ENCODE results near the gene ANKRD12. TPM values are rescaled to one million over a fixed set of nuclear protein-coding genes. Genes with fewer than 3 reads are reported as not detected.

ANKRD12 gene
- total RNA-seq, 2 experiments from 2014 or later, result 62.5 to 68.4 TPM

- DNase-seq (no peak), ATAC-seq (no peak)
- Mint-ChIP-seq H3K9me3 (no peaks in the 10 kb centered on the region), H3K27me3 (no peaks in the 10 kb centered on the region), H3K4me3 (no peak overlapping the region), H3K27ac (no peak overlapping the region), H3K36me3 (ENCODE audit: low read depth) (no peaks in the 10 kb centered on the region), H3K4me1 (ENCODE audit: low read depth) (peaks cover 1% of the 10 kb centered on the region)
- no peak for TF ChIP-seq CTCF (IDR thresholded peaks at IDR 0.05)
- CTCF ChIA-PET, result no interaction called here
- intact Hi-C loops (cut with micrococcal nuclease), result no loop called here
- POLR2A ChIA-PET, result no interaction called here
Measured at GRCh38 chr18:9328776-9329175, 192.2 kb downstream of the ANKRD12 start.

DNA sequence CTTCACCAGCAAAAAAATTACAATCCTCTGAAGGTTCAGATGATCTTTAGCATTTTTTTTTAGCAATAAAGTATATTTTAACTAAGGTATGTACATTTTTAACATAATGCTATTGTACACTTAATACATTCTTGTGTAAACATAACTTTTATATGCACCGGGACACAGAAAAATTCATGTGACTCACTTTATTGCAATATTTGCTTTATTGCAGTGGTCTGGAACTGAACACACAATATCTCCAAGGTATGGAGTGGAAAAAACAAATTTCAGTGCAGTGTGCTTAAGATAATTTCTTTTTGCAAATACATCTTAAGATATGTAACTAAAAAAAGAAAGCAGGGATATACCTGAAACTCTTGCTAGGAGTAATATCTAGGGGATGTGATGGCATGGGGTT is 192.9 kb downstream of the ANKRD12 start:
- no peak overlapping the region for H3K27ac Mint-ChIP-seq

DNA sequence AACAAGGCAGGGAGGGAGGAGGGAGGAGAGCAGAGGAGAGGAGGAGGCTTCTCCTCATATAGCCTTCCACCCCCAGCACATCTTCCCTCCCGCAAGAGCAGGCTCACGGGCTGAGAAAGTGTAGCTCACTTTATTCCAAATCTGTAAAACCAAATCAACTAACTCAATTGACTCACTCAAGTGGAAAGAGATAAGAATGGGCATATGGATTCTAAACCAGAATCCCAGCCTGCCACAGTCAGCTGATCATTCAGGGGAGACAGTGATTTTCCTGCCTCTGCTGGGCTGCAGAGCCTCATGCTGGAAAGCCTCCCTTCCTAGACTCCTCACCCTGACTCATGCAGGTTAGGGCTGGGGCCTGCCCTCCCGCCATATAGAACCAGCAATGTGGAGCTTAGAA is 193.8 kb downstream of the ANKRD12 start:
- Mint-ChIP-seq H3K27ac (no peak overlapping the region), H3K27me3 (no peaks in the 10 kb centered on the region)
- POLR2A ChIA-PET, result no interaction called here

More for the DNA sequence above, 192.9 kb downstream of the ANKRD12 start:
- Mint-ChIP-seq H3K9me3 (no peaks in the 10 kb centered on the region), H3K4me3 (no peak overlapping the region), H3K36me3 (ENCODE audit: low read depth) (no peaks in the 10 kb centered on the region), H3K4me1 (ENCODE audit: low read depth) (peaks cover 4% of the 10 kb centered on the region), H3K27me3 (no peaks in the 10 kb centered on the region)
- intact Hi-C loops (cut with micrococcal nuclease), result no loop called here
- no peak for DNase-seq
- ChIA-PET POLR2A (no interaction called here), CTCF (no interaction called here)
- TF ChIP-seq CTCF (IDR thresholded peaks at IDR 0.05), result no peak
- no peak for ATAC-seq

DNA sequence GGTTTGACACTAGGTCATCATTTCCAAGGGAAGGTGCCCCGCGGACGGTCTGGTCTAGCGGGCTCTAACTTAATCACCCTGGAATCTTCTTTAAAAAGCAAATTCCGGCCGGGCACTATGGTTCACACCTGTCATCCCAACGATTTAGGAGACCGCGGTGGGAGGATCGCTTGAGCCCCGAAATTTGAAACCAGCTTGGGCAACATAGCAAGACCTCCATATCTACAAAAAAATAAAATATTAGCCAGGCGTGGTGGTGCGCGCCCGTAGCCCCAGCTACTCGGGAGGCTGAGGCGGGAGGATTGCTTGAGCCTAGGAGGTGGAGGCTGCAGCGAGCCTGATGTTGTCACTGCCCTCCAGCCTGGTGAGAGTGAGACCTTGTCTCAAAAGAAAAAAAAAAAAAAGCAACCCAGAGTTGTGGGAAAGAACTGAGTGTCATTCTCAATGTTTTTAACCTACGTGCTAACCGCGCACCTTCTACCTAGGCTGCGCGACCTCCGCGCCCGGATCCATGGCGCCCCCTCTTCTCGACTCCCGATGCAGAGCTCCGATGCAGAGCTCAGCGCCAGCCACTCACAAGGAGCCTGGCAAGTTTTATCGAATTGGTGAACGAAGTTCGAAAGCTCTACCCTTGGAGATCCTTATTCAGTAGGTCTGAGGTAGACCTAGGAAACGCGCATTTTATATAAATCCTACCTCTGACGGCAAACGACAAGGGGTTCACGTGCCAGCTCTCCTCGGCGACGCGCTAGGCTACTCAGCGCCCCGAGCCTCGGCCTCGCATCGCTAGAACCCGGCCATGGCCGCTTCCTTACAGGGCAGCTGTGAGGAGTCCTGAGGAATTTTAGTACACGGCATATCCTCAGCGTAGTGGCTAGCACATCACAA is 197.1 kb downstream of the ANKRD12 start:
- ChIA-PET POLR2A (interaction anchor here (0.9 to 1.1 kb wide), 5 partner anchors 11 to 251 kb away, joined by 3 to 4 read pairs (median 3); no protein-coding TSS in a partner anchor), CTCF (interaction anchor here (0.6 to 1.7 kb wide), 3 partner anchors 178 to 215 kb away, joined by 3 to 12 read pairs (median 3); no protein-coding TSS in a partner anchor)
- Mint-ChIP-seq H3K36me3 (ENCODE audit: low read depth) (peaks cover 6% of the 10 kb centered on the region), H3K27me3 (no peaks in the 10 kb centered on the region), H3K9me3 (no peaks in the 10 kb centered on the region), H3K4me1 (ENCODE audit: low read depth) (peaks cover 22% of the 10 kb centered on the region), H3K27ac (peak overlapping the region; percentile 31), H3K4me3 (peak overlapping the region; percentile 78)
- intact Hi-C loops (cut with micrococcal nuclease), result loop anchor here (10.0 kb wide), 1 partner anchor 181 kb away; no protein-coding TSS in a partner anchor
- ATAC-seq, result peak; percentile 28
- no peak for TF ChIP-seq CTCF (IDR thresholded peaks at IDR 0.05)
- DNase-seq, result peak; percentile 58

More for the DNA sequence above, 193.8 kb downstream of the ANKRD12 start:
- Mint-ChIP-seq H3K4me1 (ENCODE audit: low read depth) (peaks cover 4% of the 10 kb centered on the region), H3K9me3 (no peaks in the 10 kb centered on the region), H3K4me3 (no peak overlapping the region), H3K36me3 (ENCODE audit: low read depth) (no peaks in the 10 kb centered on the region)
- CTCF ChIA-PET, result no interaction called here
- intact Hi-C loops (cut with micrococcal nuclease), result loop anchor here (10.0 kb wide), 1 partner anchor 184 kb away; no protein-coding TSS in a partner anchor
- DNase-seq (no peak), ATAC-seq (no peak)
- TF ChIP-seq CTCF (IDR thresholded peaks at IDR 0.05), result no peak
